MCF 10A (cell line): ENCODE results near the gene HS6ST3. TPM values are rescaled to one million over a fixed set of nuclear protein-coding genes. Genes with fewer than 3 reads are reported as not detected.
"Not testable (repeated sequence)": the region's sequence is repeated elsewhere in the genome, so short reads cannot be mapped to it uniquely, and the experiment has no call there.

Experiments used
- BruUV-seq: library from RNA; stranded (reverse); fragments of 400-500 nt; replicated peaks from 2 replicates; lab custom pipeline; 2021; lab: Mats Ljungman, UMichigan
- CTCF ChIA-PET: fragments of 300-600 bp; sonication (Branson Sonifier 250); formaldehyde crosslinking; extraction: SDS; loops from one replicate; lab custom pipeline; 2021; ENCODE audit warnings: antibody characterized with exemption, inconsistent platforms; lab: Yijun Ruan, JAX
- POLR2A ChIA-PET: fragments of 300-600, 350-650 bp; sonication (Branson Sonifier 250); formaldehyde crosslinking; extraction: SDS; loops from one replicate; lab custom pipeline; 2020; ENCODE audit warnings: antibody characterized with exemption, inconsistent platforms; lab: Yijun Ruan, JAX
- DNase-seq: peaks from one replicate; pipeline ENCODE4 v3.0.0-alpha.2; 2018; ENCODE audit not compliant: unreplicated experiment
- H3K27ac Mint-ChIP-seq: one replicate; pipeline ENCODE4 v1.8.0; 2022; ENCODE audit warnings: mild to moderate bottlenecking, low read depth, mixed read lengths; ENCODE audit not compliant: unreplicated experiment
- H3K27me3 Mint-ChIP-seq: one replicate; pipeline ENCODE4 v1.8.0; 2022; ENCODE audit warnings: mixed read lengths; ENCODE audit not compliant: insufficient read depth, unreplicated experiment
- H3K36me3 Mint-ChIP-seq: one replicate; pipeline ENCODE4 v1.8.0; 2022; ENCODE audit warnings: mild to moderate bottlenecking, moderate library complexity, mixed read lengths; ENCODE audit not compliant: insufficient read depth, unreplicated experiment
- H3K4me1 Mint-ChIP-seq: one replicate; pipeline ENCODE4 v1.8.0; 2022; ENCODE audit warnings: mixed read lengths; ENCODE audit not compliant: insufficient read depth, unreplicated experiment
- H3K4me3 Mint-ChIP-seq: one replicate; pipeline ENCODE4 v1.8.0; 2022; ENCODE audit warnings: mild to moderate bottlenecking, moderate library complexity, mixed read lengths; ENCODE audit not compliant: unreplicated experiment
- H3K9me3 Mint-ChIP-seq: one replicate; pipeline ENCODE4 v1.8.0; 2022; ENCODE audit warnings: mixed read lengths; ENCODE audit not compliant: unreplicated experiment
- CTCF ChIP-seq: fragments of 200-600 bp; IDR thresholded peaks from one replicate; pipeline ENCODE4 v1.8.0; 2022; ENCODE audit warnings: antibody characterized with exemption, mild to moderate bottlenecking; ENCODE audit not compliant: unreplicated experiment
- intact Hi-C: fragments of 100-400 bp; cut with micrococcal nuclease; formaldehyde crosslinking; loops from 2 replicates; pipeline ENCODE4 v1.14.1; 2022
- total RNA-seq: library from RNA; stranded (reverse); gene quantifications from 2 replicates; pipeline ENCODE4 v1.2.3, GENCODE V29; 2022

Gene HS6ST3
- total RNA-seq, 1 experiment from 2014 or later = 0.09 TPM

GRCh38 chr13:96093296-96094006 is 3.5 kb downstream of the HS6ST3 start:
- Mint-ChIP-seq H3K4me1 (no peaks in the 10 kb centered on the region), H3K36me3 (no peaks in the 10 kb centered on the region), H3K9me3 (no peaks in the 10 kb centered on the region), H3K27me3 (peaks cover 29% of the 10 kb centered on the region), H3K27ac (no peak overlapping the region), H3K4me3 (no peak overlapping the region)
- intact Hi-C loops = no loop called here
- no TSS peak for BruUV-seq
- POLR2A ChIA-PET = no interaction called here
- CTCF ChIA-PET = no interaction called here
- no peak for TF ChIP-seq CTCF
- no peak for DNase-seq

- no peak for TF ChIP-seq CTCF
- Mint-ChIP-seq H3K36me3 (no peaks in the 10 kb centered on the region), H3K4me1 (no peaks in the 10 kb centered on the region), H3K27ac (no peak overlapping the region), H3K9me3 (no peaks in the 10 kb centered on the region), H3K4me3 (no peak overlapping the region), H3K27me3 (peaks cover 8% of the 10 kb centered on the region)
- no TSS peak for BruUV-seq
- no peak for DNase-seq
- intact Hi-C loops = no loop called here
- POLR2A ChIA-PET = interaction anchor here (1.1 to 1.7 kb wide), 2 partner anchors 13 kb away, joined by 5 read pairs; no protein-coding TSS in a partner anchor
- CTCF ChIA-PET = interaction anchor here (0.8 to 1.2 kb wide), 3 partner anchors 25 to 41 kb away, joined by 4 to 5 read pairs (median 4); no protein-coding TSS in a partner anchor
Measured at GRCh38 chr13:96100457-96101220, 10.7 kb downstream of the HS6ST3 start.

- H3K4me1 Mint-ChIP-seq = no peaks in the 10 kb centered on the region
- H3K4me3 Mint-ChIP-seq = no peak overlapping the region
- no peak overlapping the region for H3K27ac Mint-ChIP-seq
- H3K36me3 Mint-ChIP-seq = no peaks in the 10 kb centered on the region
- intact Hi-C loops = no loop called here
- H3K27me3 Mint-ChIP-seq = peaks cover 8% of the 10 kb centered on the region
- peaks cover 14% of the 10 kb centered on the region for H3K9me3 Mint-ChIP-seq
- TF ChIP-seq CTCF = no peak
- no TSS peak for BruUV-seq
- ChIA-PET CTCF (interaction anchor here (0.6 to 1.0 kb wide), 2 partner anchors 24 to 37 kb away, joined by 3 to 4 read pairs; no protein-coding TSS in a partner anchor), POLR2A (no interaction called here)
- DNase-seq = no peak
Measured at GRCh38 chr13:96104516-96104915, 14.6 kb downstream of the HS6ST3 start.

- BruUV-seq, H3K27ac Mint-ChIP-seq, H3K4me3 Mint-ChIP-seq, intact Hi-C loops, H3K4me1 Mint-ChIP-seq, POLR2A ChIA-PET, CTCF ChIA-PET, H3K36me3 Mint-ChIP-seq, DNase-seq, H3K27me3 Mint-ChIP-seq: not testable (repeated sequence)
- H3K9me3 Mint-ChIP-seq = peaks cover 14% of the 10 kb centered on the region
Measured at GRCh38 chr13:96108072-96108471, 18.2 kb downstream of the HS6ST3 start.
